Measurements from ENCODE around the gene BRAF. TPM values are rescaled to one million over a fixed set of nuclear protein-coding genes. Genes with fewer than 3 reads are reported as not detected.
A peak's percentile ranks its signal among the peaks of the same experiment; 100 is the strongest.
"Not testable (repeated sequence)": the region's sequence is repeated elsewhere in the genome, so short reads cannot be mapped to it uniquely, and the experiment has no call there.

BRAF gene
- polyA plus RNA-seq: 25.7 TPM
- long read RNA-seq, donor 1, partial matches to known transcripts: 0 of 1 reads
- long read RNA-seq, donor 1, other reads (novel, unspliced or antisense): 0 of 1 reads
- long read RNA-seq, donor 2, full-length matches to known transcripts: 2 of 2 reads
- long read RNA-seq, donor 2, partial matches to known transcripts: 0 of 2 reads
- long read RNA-seq, donor 2, other reads (novel, unspliced or antisense): 0 of 2 reads
- long read RNA-seq, donor 3, partial matches to known transcripts: 0 of 7 reads
- long read RNA-seq, donor 3, other reads (novel, unspliced or antisense): 0 of 7 reads
- long read RNA-seq, donor 4, partial matches to known transcripts: 0 of 1 reads
- long read RNA-seq, donor 4, other reads (novel, unspliced or antisense): 0 of 1 reads
- long read RNA-seq, donor 5, full-length matches to known transcripts: 2 of 2 reads
- long read RNA-seq, donor 5, partial matches to known transcripts: 0 of 2 reads
- long read RNA-seq, donor 5, other reads (novel, unspliced or antisense): 0 of 2 reads
- long read RNA-seq, donor 6, full-length matches to known transcripts: 5 of 5 reads
- long read RNA-seq, donor 6, partial matches to known transcripts: 0 of 5 reads
- long read RNA-seq, donor 6, other reads (novel, unspliced or antisense): 0 of 5 reads
- long read RNA-seq, donor 7, full-length matches to known transcripts: 2 of 2 reads
- long read RNA-seq, donor 7, partial matches to known transcripts: 0 of 2 reads
- long read RNA-seq, donor 7, other reads (novel, unspliced or antisense): 0 of 2 reads
- long read RNA-seq, donor 8, partial matches to known transcripts: 0 of 5 reads
- long read RNA-seq, donor 8, other reads (novel, unspliced or antisense): 0 of 5 reads
- long read RNA-seq, donor 9, partial matches to known transcripts: 0 of 5 reads
- long read RNA-seq, donor 9, other reads (novel, unspliced or antisense): 0 of 5 reads
- long read RNA-seq, donor 10, partial matches to known transcripts: 0 of 3 reads
- long read RNA-seq, donor 10, other reads (novel, unspliced or antisense): 0 of 3 reads
- long read RNA-seq, donor 11, full-length matches to known transcripts: 2 of 2 reads
- long read RNA-seq, donor 11, partial matches to known transcripts: 0 of 2 reads
- long read RNA-seq, donor 11, other reads (novel, unspliced or antisense): 0 of 2 reads

DNA sequence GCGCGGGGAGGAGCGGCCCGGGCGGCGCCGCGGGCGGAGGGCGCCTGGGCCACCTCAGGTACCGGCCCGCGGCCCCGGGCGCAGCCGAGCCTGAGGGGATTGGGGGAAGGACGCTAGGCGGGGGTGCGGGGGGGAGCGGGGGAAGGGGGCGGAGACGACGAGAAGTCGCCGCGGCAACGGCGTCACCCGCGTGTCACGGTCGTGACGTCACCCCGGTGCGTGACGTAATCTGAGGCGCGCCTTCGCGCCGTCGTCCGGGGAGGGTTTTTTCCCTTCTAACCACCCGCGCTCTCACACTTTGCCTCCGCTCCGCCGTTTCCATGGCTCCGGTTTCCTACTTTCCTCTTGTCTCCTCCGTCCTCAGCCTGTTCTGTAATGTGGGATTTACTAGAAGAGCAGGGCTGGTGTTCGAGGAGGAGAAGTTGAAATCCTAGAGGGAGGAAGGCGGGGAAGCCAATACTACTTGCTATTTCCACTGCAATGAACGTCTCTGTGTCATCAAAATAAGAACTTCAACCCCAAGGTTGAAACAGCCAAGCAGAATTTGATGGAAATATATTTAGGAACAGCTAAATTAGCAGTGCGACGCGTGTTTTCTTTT is at the start of gene BRAF:
BRAF (minus strand) TSS at position 109 of the 601 bp plus-strand sequence. CDS start 226 bp downstream, outside the sequence.
- H3K27me3 ChIP-seq (ENCODE audit: control insufficient read depth, insufficient read depth, low read length): no peaks in the 10 kb centered on the region
- H3K27ac ChIP-seq (ENCODE audit: low read length): peak within 1 kb of the TSS; percentile 99
- H3K9me3 ChIP-seq (ENCODE audit: control insufficient read depth, low read depth, low read length): no peaks in the 10 kb centered on the region
- DNase-seq: peak; percentile 95
- peak within 1 kb of the TSS; percentile 99 for H3K4me3 ChIP-seq (ENCODE audit: low read length)
- no CpG with 5 or more reads among the region's 56 CpGs for WGBS (ENCODE audit: insufficient coverage, low lambda C conversion rate)
- no peaks in the 10 kb centered on the region for H3K36me3 ChIP-seq (ENCODE audit: control insufficient read depth, insufficient read depth, low read length)
- H3K4me1 ChIP-seq (ENCODE audit: control insufficient read depth, insufficient read depth, low read length): peaks cover 3% of the 10 kb centered on the region

DNA sequence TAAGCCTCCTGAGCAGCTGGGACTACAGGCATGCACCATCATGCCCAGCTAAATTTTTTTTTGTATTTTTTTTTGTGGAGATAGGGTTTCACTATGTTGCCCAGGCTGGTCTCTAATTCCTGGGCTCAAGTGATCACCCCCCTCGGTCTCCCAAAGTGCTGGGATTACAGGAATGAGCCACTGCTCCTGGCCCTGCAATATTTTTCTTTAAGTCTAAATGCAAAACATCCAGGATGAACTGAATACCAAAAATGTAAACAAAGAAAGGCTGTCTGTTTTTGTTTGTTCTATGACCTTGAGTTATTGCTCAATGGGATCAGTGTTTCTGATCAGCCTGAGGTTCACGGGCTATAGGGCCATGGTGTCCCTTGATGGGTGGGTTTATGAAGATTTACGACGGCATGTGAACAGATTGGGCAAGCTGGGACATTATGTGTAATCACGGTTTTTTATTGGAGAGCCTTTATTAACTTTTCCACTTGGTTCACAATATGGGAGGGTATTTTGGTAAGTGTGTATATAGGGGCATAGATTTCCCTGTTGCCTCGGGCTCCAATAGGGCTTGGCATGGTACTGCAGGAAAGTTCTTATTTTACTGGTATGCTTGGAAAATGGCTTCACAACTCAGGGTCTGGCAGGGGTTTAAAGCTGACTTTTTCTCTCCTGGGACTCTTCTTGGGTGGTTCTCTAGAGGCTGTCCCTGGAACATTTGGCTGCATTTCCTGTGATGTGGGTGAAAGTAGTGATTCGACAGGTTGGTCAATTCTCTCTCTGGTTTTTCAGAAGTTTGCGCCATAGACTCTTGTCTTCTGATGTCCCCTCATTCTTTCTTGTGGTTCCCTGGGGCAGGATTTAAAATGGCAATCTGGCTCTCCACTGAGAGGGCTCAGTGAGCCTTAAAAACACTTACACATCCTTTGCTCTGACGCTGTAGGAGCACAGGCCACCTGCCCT is 48.4 kb upstream of the BRAF start:
- Histone ChIP-seq H3K9me3 (ENCODE audit: control insufficient read depth, low read depth, low read length) (no peaks in the 10 kb centered on the region), H3K36me3 (ENCODE audit: control insufficient read depth, insufficient read depth, low read length) (no peaks in the 10 kb centered on the region), H3K4me3 (ENCODE audit: low read length) (no peak overlapping the region), H3K27ac (ENCODE audit: low read length) (no peak overlapping the region), H3K4me1 (ENCODE audit: control insufficient read depth, insufficient read depth, low read length) (peaks cover 28% of the 10 kb centered on the region), H3K27me3 (ENCODE audit: control insufficient read depth, insufficient read depth, low read length) (no peaks in the 10 kb centered on the region)
- no peak for DNase-seq
- no CpG with 5 or more reads among the region's 9 CpGs for WGBS (ENCODE audit: insufficient coverage, low lambda C conversion rate)

DNA sequence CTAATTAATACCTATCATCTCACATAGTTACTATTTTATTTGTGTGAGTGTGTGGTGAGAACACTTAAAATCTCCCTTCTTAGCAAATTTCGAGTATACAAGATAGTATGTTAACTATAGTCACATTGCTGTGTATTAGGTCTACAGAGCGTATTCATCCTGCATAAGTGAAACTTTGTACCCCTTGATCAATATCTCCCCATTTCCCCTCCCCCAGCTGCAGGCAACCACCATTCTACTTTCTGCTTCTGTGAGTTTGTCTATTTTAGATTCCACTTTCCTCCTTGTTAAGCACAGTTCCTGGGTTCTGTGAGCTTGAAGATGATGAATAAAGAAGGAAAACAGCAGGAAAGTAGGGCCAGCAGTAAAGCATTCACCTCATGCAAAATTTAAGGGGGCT is 47.6 kb upstream of the BRAF start:
- no peak overlapping the region for H3K4me3 ChIP-seq (ENCODE audit: low read length)
- H3K9me3 ChIP-seq (ENCODE audit: control insufficient read depth, low read depth, low read length): no peaks in the 10 kb centered on the region
- no peaks in the 10 kb centered on the region for H3K27me3 ChIP-seq (ENCODE audit: control insufficient read depth, insufficient read depth, low read length)
- H3K36me3 ChIP-seq (ENCODE audit: control insufficient read depth, insufficient read depth, low read length): no peaks in the 10 kb centered on the region
- peaks cover 28% of the 10 kb centered on the region for H3K4me1 ChIP-seq (ENCODE audit: control insufficient read depth, insufficient read depth, low read length)
- no CpG with 5 or more reads among the region's 2 CpGs for WGBS (ENCODE audit: insufficient coverage, low lambda C conversion rate)
- H3K27ac ChIP-seq (ENCODE audit: low read length): no peak overlapping the region
- no peak for DNase-seq

DNA sequence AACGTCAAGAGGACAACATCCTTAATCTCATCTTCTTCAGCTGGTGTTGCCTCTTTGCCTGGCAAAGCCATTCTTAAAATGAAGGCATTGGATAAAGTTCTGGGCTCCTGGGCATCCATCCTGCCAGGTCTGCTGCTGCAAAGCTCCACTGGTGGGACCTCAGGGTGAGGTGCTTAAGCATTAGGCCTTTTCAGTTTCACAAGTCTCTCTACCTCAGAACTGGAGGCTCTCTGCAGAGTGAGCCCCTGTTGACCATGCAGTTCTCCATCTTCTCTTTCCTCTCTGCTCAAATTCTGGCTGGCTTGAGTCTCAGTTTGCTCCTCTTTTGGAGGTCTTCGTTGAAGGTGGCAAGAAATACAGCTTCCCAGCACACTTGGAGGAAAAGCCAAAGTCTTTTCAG is 42.7 kb upstream of the BRAF start:
- H3K4me3 ChIP-seq (ENCODE audit: low read length): no peak overlapping the region
- no peaks in the 10 kb centered on the region for H3K27me3 ChIP-seq (ENCODE audit: control insufficient read depth, insufficient read depth, low read length)
- no peaks in the 10 kb centered on the region for H3K9me3 ChIP-seq (ENCODE audit: control insufficient read depth, low read depth, low read length)
- WGBS (ENCODE audit: insufficient coverage, low lambda C conversion rate): no CpG with 5 or more reads among the region's 2 CpGs
- H3K36me3 ChIP-seq (ENCODE audit: control insufficient read depth, insufficient read depth, low read length): no peaks in the 10 kb centered on the region
- H3K4me1 ChIP-seq (ENCODE audit: control insufficient read depth, insufficient read depth, low read length): peaks cover 10% of the 10 kb centered on the region
- no peak overlapping the region for H3K27ac ChIP-seq (ENCODE audit: low read length)
- no peak for DNase-seq

DNA sequence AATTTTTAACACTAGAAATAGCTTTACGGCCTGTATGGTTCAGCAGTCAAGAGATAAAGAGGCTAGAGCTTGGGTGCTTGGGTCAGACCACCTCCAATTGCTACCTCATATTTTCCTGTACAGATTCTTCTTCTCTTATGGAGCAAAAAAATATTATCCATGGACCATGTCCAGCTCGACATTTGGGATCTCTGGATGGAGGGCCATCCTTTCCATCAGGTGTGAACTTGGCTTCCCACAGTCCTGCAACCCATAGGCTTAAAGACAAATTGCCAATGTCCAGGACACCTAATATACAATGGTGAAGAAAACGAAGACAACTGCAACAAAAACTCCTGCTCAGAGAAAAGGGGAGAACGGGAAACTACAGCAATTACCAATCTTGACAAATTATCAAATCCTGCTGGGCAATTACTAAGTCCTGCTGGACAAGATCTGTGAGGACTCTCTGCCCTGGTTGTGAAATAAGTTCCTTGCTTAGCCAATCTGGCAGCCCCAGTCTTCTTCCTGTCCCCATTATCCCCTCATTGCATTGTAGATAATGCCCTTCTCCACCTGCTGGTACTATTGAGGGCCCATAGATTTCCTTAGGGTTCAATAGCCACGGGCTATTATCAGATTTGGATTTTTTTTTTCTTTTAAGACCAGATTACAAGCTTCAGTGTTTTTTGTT is 42.0 kb upstream of the BRAF start:
- peaks cover 10% of the 10 kb centered on the region for H3K4me1 ChIP-seq (ENCODE audit: control insufficient read depth, insufficient read depth, low read length)
- H3K27me3 ChIP-seq (ENCODE audit: control insufficient read depth, insufficient read depth, low read length): no peaks in the 10 kb centered on the region
- no peaks in the 10 kb centered on the region for H3K36me3 ChIP-seq (ENCODE audit: control insufficient read depth, insufficient read depth, low read length)
- no peak overlapping the region for H3K4me3 ChIP-seq (ENCODE audit: low read length)
- DNase-seq: peak; percentile 34 to 56
- H3K27ac ChIP-seq (ENCODE audit: low read length): peak overlapping the region; percentile 16
- no peaks in the 10 kb centered on the region for H3K9me3 ChIP-seq (ENCODE audit: control insufficient read depth, low read depth, low read length)
- WGBS (ENCODE audit: insufficient coverage, low lambda C conversion rate): 28% methylated on average over 2 of the region's 5 CpGs

DNA sequence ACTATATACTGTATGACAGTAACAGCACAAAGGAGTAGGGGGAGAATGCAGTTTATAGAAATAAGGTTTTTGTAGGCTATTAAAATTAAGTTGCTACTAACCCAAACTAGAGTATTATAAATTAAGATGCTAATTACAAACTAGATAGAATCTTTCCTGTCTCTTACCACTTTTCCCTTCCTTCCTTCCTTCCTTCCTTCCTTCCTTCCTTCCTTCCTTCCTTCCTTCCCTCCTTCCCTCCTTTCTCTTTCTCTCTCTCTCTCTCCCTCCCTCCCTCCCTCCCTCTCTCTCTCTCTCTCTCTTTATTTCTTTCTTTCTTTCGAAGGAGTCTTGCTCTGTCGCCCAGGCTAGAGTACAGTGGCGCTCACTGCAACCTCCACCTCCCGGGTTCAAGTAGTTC is 36.4 kb upstream of the BRAF start:
- DNase-seq: no peak
- WGBS (ENCODE audit: insufficient coverage, low lambda C conversion rate): no CpG with 5 or more reads among the region's 4 CpGs
- peaks cover 9% of the 10 kb centered on the region for H3K9me3 ChIP-seq (ENCODE audit: control insufficient read depth, low read depth, low read length)
- no peak overlapping the region for H3K27ac ChIP-seq (ENCODE audit: low read length)
- no peaks in the 10 kb centered on the region for H3K36me3 ChIP-seq (ENCODE audit: control insufficient read depth, insufficient read depth, low read length)
- H3K4me3 ChIP-seq (ENCODE audit: low read length): no peak overlapping the region
- H3K27me3 ChIP-seq (ENCODE audit: control insufficient read depth, insufficient read depth, low read length): no peaks in the 10 kb centered on the region
- H3K4me1 ChIP-seq (ENCODE audit: control insufficient read depth, insufficient read depth, low read length): peaks cover 2% of the 10 kb centered on the region

DNA sequence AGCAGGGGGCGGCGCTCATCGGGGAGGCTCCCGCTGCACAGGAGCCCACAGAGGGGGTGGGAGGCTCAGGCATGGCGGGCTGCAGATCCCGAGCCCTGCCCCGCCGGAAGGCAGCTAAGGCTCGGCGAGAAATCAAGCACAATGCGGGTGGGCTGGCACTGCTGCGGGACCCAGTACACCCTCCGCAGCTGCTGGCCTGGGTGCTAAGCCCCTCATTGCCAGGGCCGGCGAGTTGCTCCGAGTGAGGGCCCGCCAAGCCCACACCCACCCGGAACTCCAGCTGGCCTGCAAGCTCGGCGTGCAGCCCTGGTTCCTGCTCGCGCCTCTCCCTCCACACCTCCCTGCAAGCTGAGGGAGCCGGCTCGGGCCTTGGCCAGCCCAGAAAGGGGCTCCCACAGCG is 32.3 kb upstream of the BRAF start:
- H3K4me3 ChIP-seq (ENCODE audit: low read length); H3K27me3 ChIP-seq (ENCODE audit: control insufficient read depth, insufficient read depth, low read length); DNase-seq; H3K27ac ChIP-seq (ENCODE audit: low read length); H3K9me3 ChIP-seq (ENCODE audit: control insufficient read depth, low read depth, low read length); H3K36me3 ChIP-seq (ENCODE audit: control insufficient read depth, insufficient read depth, low read length); H3K4me1 ChIP-seq (ENCODE audit: control insufficient read depth, insufficient read depth, low read length): not testable (repeated sequence)
- no CpG with 5 or more reads among the region's 25 CpGs for WGBS (ENCODE audit: insufficient coverage, low lambda C conversion rate)

DNA sequence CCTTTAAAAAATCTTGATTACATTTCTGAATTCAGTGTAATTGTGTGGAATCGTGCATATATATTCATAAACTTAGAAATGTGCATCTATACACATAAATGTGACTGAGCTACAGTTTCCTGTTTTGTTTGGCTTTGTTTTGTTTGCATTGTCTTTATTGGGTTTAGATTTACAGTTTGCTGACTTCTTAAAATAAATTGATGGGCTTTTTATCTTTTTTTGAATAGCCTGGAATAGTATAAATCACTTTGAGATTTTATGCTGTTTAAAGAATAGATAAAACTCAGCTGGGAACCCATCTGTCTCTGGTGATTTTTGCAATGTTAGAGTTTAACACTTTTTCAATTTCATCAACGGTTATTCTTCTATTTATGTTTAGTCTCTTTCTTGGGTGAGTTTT is 21.2 kb upstream of the BRAF start:
- WGBS (ENCODE audit: insufficient coverage, low lambda C conversion rate): 33% methylated on average over 1 of the region's 2 CpGs

DNA sequence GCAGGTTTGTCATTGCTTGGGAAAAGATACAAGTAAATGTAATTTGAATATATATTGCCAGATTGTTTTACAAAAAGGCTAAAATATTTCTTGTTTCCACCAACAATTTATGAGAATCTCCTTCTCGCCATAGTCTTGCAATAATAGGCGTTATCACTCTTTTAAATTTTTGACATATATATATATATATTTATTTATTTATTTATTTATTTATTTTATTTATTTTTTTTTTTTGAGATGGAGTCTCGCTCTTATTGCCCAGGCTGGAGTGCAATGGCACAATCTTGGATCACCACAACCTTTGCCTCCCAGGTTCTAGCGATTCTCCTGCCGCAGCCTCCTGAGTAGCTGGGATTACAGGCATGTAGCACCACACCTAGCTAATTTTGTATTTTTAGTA is 17.5 kb upstream of the BRAF start:
- not testable (repeated sequence) for H3K4me3 ChIP-seq (ENCODE audit: low read length); H3K27ac ChIP-seq (ENCODE audit: low read length); DNase-seq; H3K9me3 ChIP-seq (ENCODE audit: control insufficient read depth, low read depth, low read length); H3K36me3 ChIP-seq (ENCODE audit: control insufficient read depth, insufficient read depth, low read length); H3K27me3 ChIP-seq (ENCODE audit: control insufficient read depth, insufficient read depth, low read length); H3K4me1 ChIP-seq (ENCODE audit: control insufficient read depth, insufficient read depth, low read length)
- 100% methylated on average over 4 of the region's 5 CpGs for WGBS (ENCODE audit: insufficient coverage, low lambda C conversion rate)

More for the DNA sequence above, 21.2 kb upstream of the BRAF start:
- Histone ChIP-seq H3K27me3 (ENCODE audit: control insufficient read depth, insufficient read depth, low read length) (no peaks in the 10 kb centered on the region), H3K4me1 (ENCODE audit: control insufficient read depth, insufficient read depth, low read length) (no peaks in the 10 kb centered on the region), H3K36me3 (ENCODE audit: control insufficient read depth, insufficient read depth, low read length) (no peaks in the 10 kb centered on the region), H3K4me3 (ENCODE audit: low read length) (no peak overlapping the region), H3K9me3 (ENCODE audit: control insufficient read depth, low read depth, low read length) (no peaks in the 10 kb centered on the region), H3K27ac (ENCODE audit: low read length) (no peak overlapping the region)
- no peak for DNase-seq

All from large intestine (tissue), 12 donors.